SK-N-MC (cell line): ENCODE measurements around the gene PTPRN2.

Experiments used
- EZH2 ChIP-seq: fragments of 200-600 bp; sonication (generic); IDR thresholded peaks from one replicate; pipeline ENCODE4 v1.6.1; 2017; ENCODE audit warnings: antibody characterized with exemption
- FOXP2 ChIP-seq: optimal IDR thresholded peaks from 2 replicates; pipeline ENCODE3; 2011; ENCODE audit warnings: mild to moderate bottlenecking, moderate library complexity; ENCODE audit not compliant: insufficient read depth; ENCODE audit errors: extremely low read length, control extremely low read depth
- POLR2AphosphoS5 ChIP-seq: IDR thresholded peaks from 2 replicates; pipeline ENCODE4 v1.6.1; 2012; ENCODE audit warnings: mild to moderate bottlenecking, low read depth, low read length, borderline replicate concordance

DNA sequence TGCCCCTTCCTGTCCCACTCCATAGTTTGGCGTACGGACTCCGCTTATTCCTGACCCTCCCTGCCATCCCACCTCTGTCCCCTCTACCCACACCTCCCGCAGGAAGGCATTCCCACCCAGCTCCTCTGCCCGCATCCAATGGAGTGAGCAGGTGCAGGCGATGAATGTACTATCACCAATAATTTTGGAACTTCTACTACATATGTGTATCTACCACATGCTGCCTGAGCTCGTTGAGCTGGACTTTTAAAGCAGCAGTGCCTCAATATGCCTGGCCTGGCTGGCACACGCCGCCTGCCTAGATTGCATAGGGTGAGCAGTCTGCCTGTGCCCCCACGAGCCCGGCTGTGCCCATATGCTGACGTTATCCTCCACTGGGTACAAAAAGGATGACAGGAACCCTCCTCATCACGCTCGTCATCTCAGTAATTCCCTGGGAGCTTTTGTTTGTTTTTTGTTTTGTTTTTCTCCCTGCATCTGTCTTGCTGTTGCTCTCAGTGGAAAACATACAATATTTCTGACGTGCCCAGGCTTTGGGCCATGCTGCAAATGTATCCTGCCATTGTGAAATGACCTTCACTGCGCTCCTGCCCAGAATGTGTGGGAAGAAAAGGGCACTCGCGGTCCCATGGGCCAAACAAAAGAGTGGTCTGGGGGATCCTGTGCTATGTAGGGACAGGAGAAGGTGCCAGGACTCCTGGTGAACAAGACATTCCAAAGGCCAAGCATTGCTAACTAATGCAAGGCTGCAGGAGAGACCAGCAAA is 302.8 kb downstream of the PTPRN2 start:
- TF ChIP-seq POLR2AphosphoS5 (no peak), EZH2 (no peak), FOXP2 (no peak)
